Right lobe of liver (tissue), 4 donors: ENCODE data around the gene FOXM1.

Experiments used
- CTCF ChIP-seq, 4 donors: fragments of 200-600 bp in 3 of 4; fragments of 450-650 bp in 1 of 4; IDR thresholded peaks; one replicate each; pipeline versions ENCODE4 v1.5.1 to v1.8.0; 2016 to 2022; ENCODE audit warnings: antibody characterized with exemption in 4 of 4, mild to moderate bottlenecking in 2 of 4
- POLR2A ChIP-seq: fragments of 450-650 bp; IDR thresholded peaks from one replicate; pipeline ENCODE4 v1.6.1; 2017; ENCODE audit warnings: antibody characterized with exemption, mild to moderate bottlenecking
- donor health status: DM: no; HTN: no; CAD: no.
- donor health status: DM: no; HTN: no; CAD: no.
- donor health status: DM: no; HTN: yes; CAD: no.

DNA sequence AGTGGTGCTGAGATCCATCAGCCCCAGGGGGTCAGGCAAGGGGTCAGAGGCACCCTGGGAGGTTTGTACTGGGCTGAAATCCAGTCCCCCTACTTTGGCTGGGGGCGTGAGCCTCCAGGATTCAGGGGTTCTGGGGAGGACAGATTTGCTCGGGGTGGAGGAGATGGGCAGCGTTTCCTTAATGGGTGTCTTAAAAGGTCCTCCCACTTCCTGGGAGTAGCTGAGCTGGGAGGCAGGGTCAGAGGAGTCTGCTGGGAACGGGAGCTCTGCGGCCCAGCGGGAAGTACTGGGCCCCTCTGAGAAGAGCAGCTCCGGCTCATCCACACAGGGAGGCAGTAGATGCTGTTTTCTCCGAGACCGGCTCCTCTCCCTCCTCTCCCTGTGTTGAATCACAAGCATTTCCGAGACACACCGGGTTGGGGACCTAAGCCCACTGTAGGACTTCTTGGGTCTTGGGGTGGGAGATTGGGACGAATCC is 18.0 kb downstream of the FOXM1 start:
- TF ChIP-seq CTCF (IDR thresholded peaks at IDR 0.05) (no peak), POLR2A (no peak)
